ENCODE measurements around the gene LACTBL1.

GRCh38 chr1:22930240-22930912, 42.3 kb downstream of the LACTBL1 start:
- no peak for TF ChIP-seq POLR2A (IDR thresholded peaks at IDR 0.05)
- TF ChIP-seq EP300 (IDR thresholded peaks at IDR 0.05) = no peak
- no peak for TF ChIP-seq POLR2AphosphoS5 (IDR thresholded peaks at IDR 0.05)
